ENCODE measurements around the gene RIC1.
"Not testable (repeated sequence)": the region's sequence is repeated elsewhere in the genome, so short reads cannot be mapped to it uniquely, and the experiment has no call there.

Gene RIC1

GRCh38 chr9:5787220-5787619 is 158.3 kb downstream of the RIC1 start:
- DNase-seq, result no peak

GRCh38 chr9:5787759-5788302 is 158.9 kb downstream of the RIC1 start:
- DNase-seq, result no peak

GRCh38 chr9:5789489-5789888 is 160.6 kb downstream of the RIC1 start:
- no peak for DNase-seq

GRCh38 chr9:5790923-5791322 is 162.0 kb downstream of the RIC1 start:
- peak in 1 of 58 donors; percentile 7 for DNase-seq

- DNase-seq, result no peak
Observed at GRCh38 chr9:5791870-5792269, 163.0 kb downstream of the RIC1 start.

- DNase-seq, result no peak
Observed at GRCh38 chr9:5793812-5794211, 164.9 kb downstream of the RIC1 start.

GRCh38 chr9:5796298-5796697 is 167.4 kb downstream of the RIC1 start:
- DNase-seq, result no peak

GRCh38 chr9:5798581-5798980 is 169.7 kb downstream of the RIC1 start:
- no peak for DNase-seq

- peak in 24 of 58 donors; percentile 4 to 77 (median 18) for DNase-seq
Observed at GRCh38 chr9:5799314-5799713, 170.4 kb downstream of the RIC1 start.

- not testable (repeated sequence) for DNase-seq
Observed at GRCh38 chr9:5800378-5800777, 171.5 kb downstream of the RIC1 start.

- no peak for DNase-seq
Observed at GRCh38 chr9:5800969-5801738, 172.2 kb downstream of the RIC1 start.

- no peak for DNase-seq
Observed at GRCh38 chr9:5801739-5802113, 172.8 kb downstream of the RIC1 start.

- DNase-seq, result no peak
Observed at GRCh38 chr9:5805478-5805877, 176.6 kb downstream of the RIC1 start.

GRCh38 chr9:5811751-5812150 is 182.8 kb downstream of the RIC1 start:
- no peak for DNase-seq

- no peak for DNase-seq
Observed at GRCh38 chr9:5813824-5814223, 184.9 kb downstream of the RIC1 start.

GRCh38 chr9:5815461-5815860 is 186.6 kb downstream of the RIC1 start:
- no peak for DNase-seq

- no peak for DNase-seq
Observed at GRCh38 chr9:5817862-5818261, 189.0 kb downstream of the RIC1 start.

- DNase-seq, result no peak
Observed at GRCh38 chr9:5818424-5819142, 189.7 kb downstream of the RIC1 start.

- no peak for DNase-seq
Observed at GRCh38 chr9:5819174-5819573, 190.3 kb downstream of the RIC1 start.

- DNase-seq, result no peak
Observed at GRCh38 chr9:5820425-5820824, 191.5 kb downstream of the RIC1 start.

- DNase-seq, result peak in 10 of 58 donors; percentile 1 to 49 (median 10)
Observed at GRCh38 chr9:5825223-5825622, 196.3 kb downstream of the RIC1 start.
